Hypothalamus (tissue), 51 donors: ENCODE data around the gene TEKT1.
"Not testable (repeated sequence)": the region's sequence is repeated elsewhere in the genome, so short reads cannot be mapped to it uniquely, and the experiment has no call there.

Experiments
- DNase-seq, 51 donors: peaks; one replicate each; lab custom pipeline; 2025; lab: John Stamatoyannopoulos, UW

The TEKT1 gene

DNA sequence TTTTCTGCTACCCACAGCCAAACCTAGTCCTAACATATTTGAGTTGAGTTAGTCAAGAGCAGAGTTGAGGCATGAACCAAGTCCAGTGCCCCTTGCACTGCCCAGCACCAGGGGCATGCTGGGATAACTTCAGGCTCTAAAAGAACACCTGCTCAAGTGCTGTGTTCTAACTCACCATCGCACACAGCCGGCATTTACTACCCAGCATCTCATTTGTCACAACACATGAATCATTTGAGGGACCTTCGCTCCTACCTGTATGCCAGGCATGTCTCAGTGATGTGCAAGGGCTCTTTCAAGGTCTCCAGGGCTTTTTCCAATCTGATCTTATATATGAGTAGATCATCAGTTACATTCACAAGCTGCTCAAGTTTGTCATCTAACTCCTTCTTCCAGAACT, 12.6 kb downstream of the TEKT1 start:
- no peak for DNase-seq

GRCh38 chr17:6816368-6816767, 15.2 kb downstream of the TEKT1 start:
- not testable (repeated sequence) for DNase-seq

DNA sequence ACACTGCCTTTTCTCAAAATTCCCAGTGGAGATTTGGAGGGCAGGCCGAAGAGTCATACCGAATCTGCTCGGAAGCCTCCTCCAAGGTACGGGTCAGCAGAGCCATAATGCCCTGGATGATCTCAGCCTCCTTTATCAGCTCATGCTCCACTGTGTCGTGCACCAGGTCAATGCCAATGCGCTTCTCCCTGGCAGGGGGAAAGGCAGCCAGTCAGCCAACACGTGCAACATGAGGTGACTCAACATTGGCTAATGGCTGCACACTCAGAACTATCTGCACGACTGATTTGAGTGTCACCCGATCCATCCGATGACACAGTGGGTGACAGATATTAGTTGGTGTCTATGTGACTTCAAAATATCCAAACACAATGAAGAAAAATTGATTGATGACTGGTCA, 15.8 kb downstream of the TEKT1 start:
- no peak for DNase-seq

- no peak for DNase-seq
Observed at GRCh38 chr17:6812295-6812694, 19.2 kb downstream of the TEKT1 start.

- no peak for DNase-seq
Observed at GRCh38 chr17:6811510-6811909, 20.0 kb downstream of the TEKT1 start.

DNA sequence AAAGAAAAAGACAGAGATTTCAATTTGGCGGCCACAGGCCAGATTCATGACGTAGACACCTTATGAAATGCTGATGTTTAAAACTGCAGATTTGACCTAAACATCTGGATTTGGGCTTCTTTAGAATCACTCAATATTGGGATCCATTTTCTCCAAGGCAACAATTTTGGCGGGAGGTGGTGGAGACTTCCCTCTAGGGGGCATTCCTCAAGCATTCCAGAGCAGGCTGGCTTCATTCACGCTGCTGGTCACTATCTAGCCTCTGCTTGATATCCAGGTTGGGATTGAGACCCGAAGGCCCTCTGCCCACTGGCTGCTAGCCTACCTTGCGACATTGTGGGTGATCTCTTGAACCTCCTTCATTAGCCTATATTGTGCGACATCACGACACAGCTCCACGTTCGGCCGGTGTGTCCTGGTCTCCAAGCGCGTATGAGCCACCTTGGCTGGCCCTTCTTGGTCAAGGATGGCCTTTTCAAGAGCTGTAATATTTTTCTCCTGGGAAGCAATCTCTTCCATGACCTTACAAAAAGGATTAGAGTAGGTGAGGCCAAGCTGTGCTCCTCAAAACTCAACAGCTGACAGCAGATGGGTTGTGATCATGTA, 31.0 kb downstream of the TEKT1 start:
- no peak for DNase-seq

- DNase-seq = no peak
Observed at GRCh38 chr17:6799738-6800137, 31.8 kb downstream of the TEKT1 start.

GRCh38 chr17:6797718-6798351, 33.7 kb downstream of the TEKT1 start:
- DNase-seq = no peak

DNA sequence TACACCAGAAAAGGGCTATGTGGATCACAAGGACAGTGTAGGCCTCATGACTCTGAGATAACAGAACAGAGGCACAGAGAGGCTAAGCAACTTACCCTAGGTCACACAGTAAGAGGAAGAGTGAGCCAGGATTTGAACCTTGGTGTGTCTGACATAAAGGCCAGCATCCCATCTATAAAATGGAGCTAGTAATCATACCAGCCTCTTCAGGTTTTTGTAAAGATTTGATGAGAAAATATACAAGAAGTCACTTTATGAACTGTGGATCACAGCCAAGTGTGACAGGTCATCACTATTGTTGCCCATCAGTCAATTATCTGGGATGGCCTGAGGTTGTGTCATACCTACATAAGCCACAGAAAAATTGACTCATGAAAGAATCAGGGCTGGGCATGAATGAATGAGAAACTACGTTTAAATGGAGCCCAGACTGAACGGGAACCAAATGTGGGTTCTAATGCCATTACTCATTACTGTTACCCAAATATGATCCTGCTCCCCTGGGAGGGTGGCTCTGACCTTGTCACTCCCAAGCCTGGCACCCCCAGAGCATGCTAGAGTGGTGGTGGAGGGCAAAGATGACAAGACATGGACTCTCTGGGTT, 34.5 kb downstream of the TEKT1 start:
- no peak for DNase-seq

- no peak for DNase-seq
Observed at GRCh38 chr17:6796017-6796886, 35.3 kb downstream of the TEKT1 start.

DNA sequence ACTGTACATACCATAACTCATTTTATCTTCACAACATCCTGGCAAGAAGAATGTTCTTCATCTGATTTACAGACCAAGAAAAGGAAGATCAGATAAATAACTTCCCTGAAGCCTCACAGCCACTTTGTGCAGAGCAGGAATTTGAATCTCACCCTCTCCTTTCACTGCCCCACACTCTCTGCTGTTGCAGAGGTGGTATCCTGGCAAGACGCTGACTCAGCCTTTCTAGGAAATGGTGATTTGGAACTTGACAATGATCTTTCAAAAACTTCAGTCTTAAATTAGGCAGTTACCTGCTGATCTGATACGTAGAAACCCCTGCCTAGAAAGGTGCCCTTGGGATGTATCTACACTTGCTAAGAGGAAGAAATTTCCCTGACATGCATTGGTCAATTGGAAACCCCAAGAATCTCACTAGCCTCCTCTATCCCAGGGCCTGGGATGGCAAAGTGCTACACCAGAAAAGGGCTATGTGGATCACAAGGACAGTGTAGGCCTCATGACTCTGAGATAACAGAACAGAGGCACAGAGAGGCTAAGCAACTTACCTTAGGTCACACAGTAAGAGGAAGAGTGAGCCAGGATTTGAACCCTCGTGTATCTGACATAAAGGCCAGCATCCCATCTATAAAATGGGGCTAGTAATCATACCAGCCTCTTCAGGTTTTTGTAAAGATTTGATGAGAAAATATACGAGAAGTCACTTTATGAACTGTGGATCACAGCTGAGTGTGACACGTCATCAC, 37.6 kb downstream of the TEKT1 start:
- DNase-seq = no peak

DNA sequence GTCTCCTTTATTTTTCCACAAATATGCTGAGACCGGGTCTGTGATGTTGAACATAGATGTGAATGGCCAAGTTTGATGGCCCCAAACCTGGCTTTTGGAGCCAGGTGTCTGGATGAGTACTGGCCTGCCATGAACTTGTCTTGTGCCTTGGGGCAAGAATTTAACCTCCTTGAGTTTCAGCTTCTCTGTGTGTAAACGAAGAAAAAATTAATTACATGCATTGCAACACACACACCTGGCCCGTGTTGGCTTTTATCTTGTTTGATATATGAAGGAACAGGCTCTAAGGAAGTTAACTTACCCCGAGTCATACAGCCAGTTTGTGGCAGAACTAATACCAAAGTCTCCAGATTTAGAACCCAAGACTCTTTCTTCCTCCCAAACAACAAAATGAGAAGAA, 42.4 kb downstream of the TEKT1 start:
- no peak for DNase-seq

GRCh38 chr17:6787081-6787693, 44.3 kb downstream of the TEKT1 start:
- no peak for DNase-seq

GRCh38 chr17:6786618-6787017, 44.9 kb downstream of the TEKT1 start:
- peak in 1 of 51 donors; percentile 2 for DNase-seq

GRCh38 chr17:6782244-6782643, 49.3 kb downstream of the TEKT1 start:
- no peak for DNase-seq

DNA sequence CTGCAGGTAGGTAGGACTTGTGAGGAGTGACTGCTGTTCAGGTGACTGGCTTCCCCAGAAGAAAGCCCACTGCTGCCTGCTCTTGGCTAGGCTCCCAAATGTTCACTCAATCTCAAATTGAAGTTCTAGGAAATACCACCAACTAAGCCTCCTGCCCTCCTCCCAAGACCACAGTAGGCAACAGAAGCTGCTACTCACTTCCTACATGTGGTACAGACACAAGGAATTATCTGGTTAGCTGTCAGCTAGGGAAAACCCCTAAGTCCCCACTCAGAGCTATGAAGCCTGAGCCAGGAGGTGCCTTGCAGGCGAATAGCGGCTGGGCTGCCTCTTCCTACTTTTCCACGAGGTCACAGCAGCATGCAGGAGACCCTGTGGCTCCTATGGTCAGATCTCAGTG, 50.6 kb downstream of the TEKT1 start:
- no peak for DNase-seq

DNA sequence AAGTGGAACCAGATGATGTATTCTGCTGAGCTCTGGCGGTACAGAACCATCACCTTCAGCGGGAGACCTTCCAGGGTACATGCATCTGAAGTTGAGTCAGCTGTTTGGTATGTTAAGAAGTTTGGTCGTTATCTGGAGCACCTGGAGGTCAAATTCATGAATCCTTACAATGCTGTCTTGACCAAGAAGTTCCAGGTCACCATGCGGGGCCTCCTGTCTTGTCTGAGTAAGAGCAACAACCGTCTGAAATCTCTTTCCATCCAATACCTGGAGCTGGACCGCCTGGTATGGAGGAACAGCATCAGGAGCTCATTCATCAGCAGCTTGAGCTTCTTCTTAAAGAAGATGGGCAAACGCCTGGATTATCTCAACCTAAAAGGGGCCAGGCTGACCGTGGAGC, 51.5 kb downstream of the TEKT1 start:
- no peak for DNase-seq

DNA sequence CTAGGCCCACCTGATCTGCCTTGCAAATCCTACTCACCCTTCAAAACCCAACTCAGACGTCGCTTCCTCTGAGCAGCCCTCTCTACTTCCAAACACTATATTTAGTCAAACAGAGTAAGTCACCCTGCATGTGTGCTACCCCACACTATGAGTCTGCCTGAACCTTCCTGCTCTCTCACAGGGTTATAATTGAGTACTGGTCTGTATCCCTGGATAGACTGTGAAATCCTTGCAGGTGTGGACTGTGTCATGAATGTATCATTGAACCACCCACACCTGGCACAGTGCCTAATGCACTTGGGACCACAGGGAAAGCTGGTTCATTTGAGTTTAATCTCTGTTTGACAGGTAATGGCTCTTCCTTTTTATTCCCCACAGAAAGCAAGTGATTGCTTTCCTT, 52.1 kb downstream of the TEKT1 start:
- no peak for DNase-seq

- no peak for DNase-seq
Observed at GRCh38 chr17:6775871-6776405, 55.6 kb downstream of the TEKT1 start, which contains the start of gene FBXO39. Gene FBXO39, plus strand, starts transcription at chr17:6776215. Its CDS starts 3,654 bp downstream, at chr17:6779869.

DNA sequence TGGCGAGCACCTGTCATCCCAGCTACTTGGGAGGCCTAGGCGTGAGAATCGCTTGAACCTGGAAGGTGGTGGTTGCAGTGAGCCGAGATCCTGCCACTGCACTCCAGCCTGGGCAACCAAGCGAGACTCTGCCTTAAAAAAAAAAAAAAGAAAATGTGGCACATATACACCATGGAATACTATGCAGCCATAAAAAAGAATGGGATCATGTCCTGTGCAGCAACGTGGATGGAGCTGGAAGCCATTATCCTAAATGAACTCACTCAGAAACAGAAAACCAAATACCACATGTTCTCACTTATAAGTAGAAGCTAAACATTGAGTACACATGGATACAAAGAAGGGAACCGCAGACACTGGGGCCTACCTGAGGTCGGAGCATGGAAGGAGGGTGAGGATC, 56.6 kb downstream of the TEKT1 start:
- DNase-seq = not testable (repeated sequence)
